ENCODE results near the gene TIGAR.

TIGAR gene

GRCh38 chr12:4307593-4308333 lies 13.2 kb upstream of the TIGAR start:
- no peak overlapping the region for H3K4me3 ChIP-seq (replicated peaks; ENCODE audit: low read depth, low read length)
- H3K36me3 ChIP-seq (ENCODE audit: control insufficient read depth, insufficient read depth, low read length), result peaks cover 6% of the 10 kb centered on the region
- DNase-seq (ENCODE audit: extremely low read depth, insufficient read length), result no peak
- TF ChIP-seq, protein P1, sequence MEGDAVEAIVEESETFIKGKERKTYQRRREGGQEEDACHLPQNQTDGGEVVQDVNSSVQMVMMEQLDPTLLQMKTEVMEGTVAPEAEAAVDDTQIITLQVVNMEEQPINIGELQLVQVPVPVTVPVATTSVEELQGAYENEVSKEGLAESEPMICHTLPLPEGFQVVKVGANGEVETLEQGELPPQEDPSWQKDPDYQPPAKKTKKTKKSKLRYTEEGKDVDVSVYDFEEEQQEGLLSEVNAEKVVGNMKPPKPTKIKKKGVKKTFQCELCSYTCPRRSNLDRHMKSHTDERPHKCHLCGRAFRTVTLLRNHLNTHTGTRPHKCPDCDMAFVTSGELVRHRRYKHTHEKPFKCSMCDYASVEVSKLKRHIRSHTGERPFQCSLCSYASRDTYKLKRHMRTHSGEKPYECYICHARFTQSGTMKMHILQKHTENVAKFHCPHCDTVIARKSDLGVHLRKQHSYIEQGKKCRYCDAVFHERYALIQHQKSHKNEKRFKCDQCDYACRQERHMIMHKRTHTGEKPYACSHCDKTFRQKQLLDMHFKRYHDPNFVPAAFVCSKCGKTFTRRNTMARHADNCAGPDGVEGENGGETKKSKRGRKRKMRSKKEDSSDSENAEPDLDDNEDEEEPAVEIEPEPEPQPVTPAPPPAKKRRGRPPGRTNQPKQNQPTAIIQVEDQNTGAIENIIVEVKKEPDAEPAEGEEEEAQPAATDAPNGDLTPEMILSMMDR (IDR thresholded peaks at IDR 0.05; ENCODE audit: insufficient read depth, low read length, poor library complexity, severe bottlenecking), result peak; percentile 37
- H3K27me3 ChIP-seq (replicated peaks; ENCODE audit: control insufficient read depth, insufficient read depth, low read length), result no peaks in the 10 kb centered on the region

DNA sequence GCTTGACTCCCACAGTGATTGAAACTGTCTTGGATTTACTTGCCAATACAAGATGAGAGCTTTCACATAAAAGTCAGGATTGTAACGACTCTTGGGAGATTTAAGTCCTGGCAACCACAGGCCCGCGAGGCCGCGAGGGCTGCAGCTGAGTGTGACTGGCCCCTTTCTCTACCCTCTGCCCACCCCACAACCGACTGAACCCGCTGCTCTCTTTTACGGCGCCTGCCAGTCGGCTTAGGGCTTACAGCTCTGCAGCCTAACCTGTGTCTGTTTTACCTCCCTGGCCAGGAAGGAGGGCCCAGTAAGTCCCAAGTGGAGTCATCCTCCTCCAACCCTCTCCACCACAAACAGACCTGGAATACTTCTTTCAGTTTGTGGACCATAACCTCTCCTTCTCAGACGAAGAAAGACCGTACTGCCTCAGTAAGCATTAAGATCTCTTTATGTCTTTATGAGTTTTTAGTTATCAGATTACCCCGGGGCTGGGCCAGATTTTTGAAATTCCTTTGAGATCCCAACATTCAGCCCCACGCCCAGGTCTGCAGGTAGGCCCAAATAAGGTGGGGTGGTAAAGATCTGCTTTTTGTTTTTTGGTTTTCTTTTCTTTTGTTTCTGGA lies 12.6 kb upstream of the TIGAR start:
- DNase-seq (ENCODE audit: extremely low read depth, insufficient read length), result no peak
- Histone ChIP-seq H3K27me3 (replicated peaks; ENCODE audit: control insufficient read depth, insufficient read depth, low read length) (no peaks in the 10 kb centered on the region), H3K36me3 (ENCODE audit: control insufficient read depth, insufficient read depth, low read length) (peaks cover 5% of the 10 kb centered on the region), H3K4me3 (replicated peaks; ENCODE audit: low read depth, low read length) (no peak overlapping the region)
- TF ChIP-seq, protein P1 (IDR thresholded peaks at IDR 0.05; ENCODE audit: insufficient read depth, low read length, poor library complexity, severe bottlenecking), result no peak

GRCh38 chr12:4311776-4312175 lies 9.2 kb upstream of the TIGAR start:
- Histone ChIP-seq H3K27me3 (replicated peaks; ENCODE audit: control insufficient read depth, insufficient read depth, low read length) (no peaks in the 10 kb centered on the region), H3K4me3 (replicated peaks; ENCODE audit: low read depth, low read length) (no peak overlapping the region)

GRCh38 chr12:4312251-4312650 lies 8.8 kb upstream of the TIGAR start:
- no peak for DNase-seq (ENCODE audit: extremely low read depth, insufficient read length)
- Histone ChIP-seq H3K27me3 (replicated peaks; ENCODE audit: control insufficient read depth, insufficient read depth, low read length) (no peaks in the 10 kb centered on the region), H3K36me3 (ENCODE audit: control insufficient read depth, insufficient read depth, low read length) (no peaks in the 10 kb centered on the region), H3K4me3 (replicated peaks; ENCODE audit: low read depth, low read length) (no peak overlapping the region)
- TF ChIP-seq, protein P1 (IDR thresholded peaks at IDR 0.05; ENCODE audit: insufficient read depth, low read length, poor library complexity, severe bottlenecking), result no peak

More at GRCh38 chr12:4311776-4312175, 9.2 kb upstream of the TIGAR start:
- no peak for DNase-seq (ENCODE audit: extremely low read depth, insufficient read length)
- TF ChIP-seq, protein P1 (IDR thresholded peaks at IDR 0.05; ENCODE audit: insufficient read depth, low read length, poor library complexity, severe bottlenecking), result no peak
- H3K36me3 ChIP-seq (ENCODE audit: control insufficient read depth, insufficient read depth, low read length), result no peaks in the 10 kb centered on the region

DNA sequence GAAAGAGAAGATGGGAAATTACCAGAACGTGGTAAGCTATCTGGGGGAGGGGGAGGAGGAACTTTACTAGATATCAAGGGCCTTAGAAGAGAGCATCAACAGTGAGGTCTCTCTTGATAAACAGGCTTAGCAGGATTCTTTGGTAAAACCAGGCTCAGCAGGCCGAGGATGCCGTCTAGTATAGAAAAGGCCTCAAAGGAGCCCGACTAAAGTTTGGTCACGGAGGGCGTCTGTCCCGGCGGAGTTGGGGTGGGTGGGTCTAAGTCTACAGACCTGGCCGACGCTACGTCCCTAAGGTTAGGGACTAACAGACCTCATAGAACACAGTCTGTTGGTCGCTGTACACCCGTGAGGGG lies 538 bp upstream of the TIGAR start:
- H3K4me3 ChIP-seq (replicated peaks; ENCODE audit: low read depth, low read length), result peak overlapping the region; percentile 69
- DNase-seq (ENCODE audit: extremely low read depth, insufficient read length), result no peak
- TF ChIP-seq, protein P1 (IDR thresholded peaks at IDR 0.05; ENCODE audit: insufficient read depth, low read length, poor library complexity, severe bottlenecking), result no peak
- H3K36me3 ChIP-seq (ENCODE audit: control insufficient read depth, insufficient read depth, low read length), result peaks cover 2% of the 10 kb centered on the region
- H3K27me3 ChIP-seq (replicated peaks; ENCODE audit: control insufficient read depth, insufficient read depth, low read length), result no peaks in the 10 kb centered on the region
